OCI-LY7 (cell line): Measurements from ENCODE around the gene NCAM2. TPM values are rescaled to one million over a fixed set of nuclear protein-coding genes. Genes with fewer than 3 reads are reported as not detected.

ENCODE experiments used
- BruUV-seq: library from RNA; stranded (reverse); fragments of 400-500 nt; replicated peaks from 2 replicates; lab custom pipeline; 2021; lab: Mats Ljungman, UMichigan
- CTCF ChIA-PET: fragments of 300-600 bp; sonication (Branson Sonifier 250); formaldehyde crosslinking; loops from one replicate; lab custom pipeline; 2022; ENCODE audit warnings: antibody characterized with exemption; ENCODE audit not compliant: unreplicated experiment; lab: Charles Lee
- POLR2A ChIA-PET: fragments of 300-600 bp; sonication (Branson Sonifier 250); formaldehyde crosslinking; loops from one replicate; lab custom pipeline; 2022; ENCODE audit warnings: antibody characterized with exemption; lab: Charles Lee
- DNase-seq: peaks from one replicate; pipeline ENCODE4 v3.0.0-alpha.2; 2015; ENCODE audit warnings: low spot score
- H2AFZ ChIP-seq: fragments of 200-600 bp; sonication (generic), shearing (Covaris generic); 2 replicates; pipeline ENCODE4 v1.6.1; 2014; ENCODE audit warnings: mild to moderate bottlenecking, antibody characterized with exemption, low read length, moderate library complexity
- H3K27ac ChIP-seq: fragments of 200-600 bp; sonication (generic); 2 replicates; pipeline ENCODE4 v1.5.1; 2014; ENCODE audit warnings: mixed run types, low read depth, mild to moderate bottlenecking, moderate library complexity, low read length, inconsistent platforms; ENCODE audit not compliant: poor library complexity, severe bottlenecking
- H3K36me3 ChIP-seq: fragments of 200-600 bp; sonication (generic); 2 replicates; pipeline ENCODE4 v1.6.1; 2014; ENCODE audit warnings: mild to moderate bottlenecking, antibody characterized with exemption, low read length, moderate library complexity, mixed read lengths; ENCODE audit not compliant: insufficient read depth
- H3K4me1 ChIP-seq: fragments of 200-600 bp; sonication (generic); 2 replicates; pipeline ENCODE4 v1.5.1; 2014; ENCODE audit warnings: mild to moderate bottlenecking, low read length; ENCODE audit not compliant: insufficient read depth, poor library complexity, severe bottlenecking
- H3K4me2 ChIP-seq: fragments of 200-600 bp; sonication (generic); 2 replicates; pipeline ENCODE4 v1.6.1; 2014; ENCODE audit warnings: mild to moderate bottlenecking, low read length
- H3K4me3 ChIP-seq: fragments of 200-600 bp; sonication (generic); 2 replicates; pipeline ENCODE4 v1.5.1; 2014; ENCODE audit warnings: mild to moderate bottlenecking, low read depth, low read length; ENCODE audit not compliant: poor library complexity, severe bottlenecking
- H3K79me2 ChIP-seq: fragments of 200-600 bp; sonication (generic); 2 replicates; pipeline ENCODE4 v1.6.1; 2016; ENCODE audit warnings: low read depth, mild to moderate bottlenecking, low read length, moderate library complexity, mixed read lengths; ENCODE audit not compliant: insufficient read depth
- H3K9me2 ChIP-seq: fragments of 200-600 bp; sonication (generic); 2 replicates; pipeline ENCODE4 v1.6.1; 2016; ENCODE audit warnings: mild to moderate bottlenecking, low read length, mixed read lengths; ENCODE audit not compliant: insufficient read depth
- H3K9me3 ChIP-seq: fragments of 200-600 bp; sonication (generic); 2 replicates; pipeline ENCODE4 v1.6.1; 2014; ENCODE audit warnings: mild to moderate bottlenecking, mixed run types, low read length, mixed read lengths
- H4K20me1 ChIP-seq: fragments of 200-600 bp; sonication (generic); 2 replicates; pipeline ENCODE4 v1.6.1; 2014; ENCODE audit warnings: mild to moderate bottlenecking, antibody characterized with exemption, low read length, moderate library complexity, mixed read lengths; ENCODE audit not compliant: insufficient read depth
- EZH2phosphoT487 ChIP-seq: fragments of 200-600 bp; sonication (generic); IDR thresholded peaks from 2 replicates; pipeline ENCODE4 v1.6.1; 2018; ENCODE audit warnings: low read depth, borderline replicate concordance, mild to moderate bottlenecking, mixed run types, antibody characterized with exemption, low read length, moderate library complexity, mixed read lengths
- intact Hi-C: fragments of 100-400 bp; cut with micrococcal nuclease; formaldehyde crosslinking; loops from one replicate; pipeline ENCODE4 v1.10.0; 2022; ENCODE audit not compliant: unreplicated experiment
- total RNA-seq, 2 experiments: library from RNA; depleted of rRNA in 1 of 2; stranded (reverse); fragments of >200 nt in 1 of 2; shearing (Covaris generic) in 1 of 2; gene quantifications; 2 replicates each; pipeline ENCODE4 v1.2.3, GENCODE V29; 2014 to 2022
- TF ChIP-seq, protein P1 (sequence below): fragments of 200-600 bp; sonication (generic); conservative IDR thresholded peaks from 2 replicates; pipeline ENCODE4 v1.5.1; 2014; ENCODE audit warnings: mild to moderate bottlenecking, antibody characterized with exemption, low read length, moderate library complexity, mixed read lengths

Gene NCAM2
- total RNA-seq, 2 experiments from 2014 or later, result not detected

- Histone ChIP-seq H3K36me3 (no peaks in the 10 kb centered on the region), H3K4me1 (no peaks in the 10 kb centered on the region), H3K9me2 (no peaks in the 10 kb centered on the region), H2AFZ (no peak overlapping the region), H3K4me3 (no peak overlapping the region), H4K20me1 (no peaks in the 10 kb centered on the region), H3K4me2 (no peak overlapping the region), H3K79me2 (no peaks in the 10 kb centered on the region), H3K27ac (no peak overlapping the region), H3K9me3 (peaks cover 23% of the 10 kb centered on the region)
- TF ChIP-seq, protein P1, sequence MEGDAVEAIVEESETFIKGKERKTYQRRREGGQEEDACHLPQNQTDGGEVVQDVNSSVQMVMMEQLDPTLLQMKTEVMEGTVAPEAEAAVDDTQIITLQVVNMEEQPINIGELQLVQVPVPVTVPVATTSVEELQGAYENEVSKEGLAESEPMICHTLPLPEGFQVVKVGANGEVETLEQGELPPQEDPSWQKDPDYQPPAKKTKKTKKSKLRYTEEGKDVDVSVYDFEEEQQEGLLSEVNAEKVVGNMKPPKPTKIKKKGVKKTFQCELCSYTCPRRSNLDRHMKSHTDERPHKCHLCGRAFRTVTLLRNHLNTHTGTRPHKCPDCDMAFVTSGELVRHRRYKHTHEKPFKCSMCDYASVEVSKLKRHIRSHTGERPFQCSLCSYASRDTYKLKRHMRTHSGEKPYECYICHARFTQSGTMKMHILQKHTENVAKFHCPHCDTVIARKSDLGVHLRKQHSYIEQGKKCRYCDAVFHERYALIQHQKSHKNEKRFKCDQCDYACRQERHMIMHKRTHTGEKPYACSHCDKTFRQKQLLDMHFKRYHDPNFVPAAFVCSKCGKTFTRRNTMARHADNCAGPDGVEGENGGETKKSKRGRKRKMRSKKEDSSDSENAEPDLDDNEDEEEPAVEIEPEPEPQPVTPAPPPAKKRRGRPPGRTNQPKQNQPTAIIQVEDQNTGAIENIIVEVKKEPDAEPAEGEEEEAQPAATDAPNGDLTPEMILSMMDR, result no peak
- no peak for TF ChIP-seq EZH2phosphoT487
- no peak for DNase-seq
- POLR2A ChIA-PET, result no interaction called here
- CTCF ChIA-PET, result no interaction called here
- intact Hi-C loops, result no loop called here
- no TSS peak for BruUV-seq
Observed at GRCh38 chr21:21406921-21407320, 408.7 kb downstream of the NCAM2 start.

DNA sequence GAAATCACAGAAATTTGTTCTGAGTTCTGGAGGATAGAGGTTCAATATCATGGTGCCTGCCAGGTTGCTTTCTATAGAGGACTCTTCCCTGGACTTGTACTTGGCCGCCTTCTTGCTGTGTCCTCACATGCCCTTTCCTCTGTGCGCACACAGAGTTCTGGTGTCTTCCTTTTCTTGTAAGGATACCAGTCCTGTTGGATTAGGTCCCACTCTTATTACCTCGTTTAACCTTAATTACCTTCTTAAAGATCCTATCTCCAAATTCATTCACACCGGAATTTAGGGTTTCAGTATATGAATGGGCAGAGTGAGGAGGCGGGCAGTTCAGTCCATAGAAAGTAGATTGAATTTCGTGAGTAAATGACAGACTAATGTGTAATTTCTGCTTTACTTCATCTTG, 413.9 kb downstream of the NCAM2 start:
- no peaks in the 10 kb centered on the region for H3K79me2 ChIP-seq
- intact Hi-C loops, result no loop called here
- H4K20me1 ChIP-seq, result no peaks in the 10 kb centered on the region
- CTCF ChIA-PET, result no interaction called here
- no peak overlapping the region for H3K27ac ChIP-seq
- no peaks in the 10 kb centered on the region for H3K4me1 ChIP-seq
- H3K4me3 ChIP-seq, result no peak overlapping the region
- POLR2A ChIA-PET, result interaction anchor here (1.5 kb wide), 1 partner anchor 12 kb away, joined by 3 read pairs; no protein-coding TSS in a partner anchor
- no peak overlapping the region for H3K4me2 ChIP-seq
- H3K36me3 ChIP-seq, result no peaks in the 10 kb centered on the region
- no TSS peak for BruUV-seq
- TF ChIP-seq EZH2phosphoT487, result no peak
- TF ChIP-seq, protein P1, result no peak
- H3K9me2 ChIP-seq, result no peaks in the 10 kb centered on the region
- peaks cover 23% of the 10 kb centered on the region for H3K9me3 ChIP-seq
- no peak for DNase-seq
- H2AFZ ChIP-seq, result no peak overlapping the region

DNA sequence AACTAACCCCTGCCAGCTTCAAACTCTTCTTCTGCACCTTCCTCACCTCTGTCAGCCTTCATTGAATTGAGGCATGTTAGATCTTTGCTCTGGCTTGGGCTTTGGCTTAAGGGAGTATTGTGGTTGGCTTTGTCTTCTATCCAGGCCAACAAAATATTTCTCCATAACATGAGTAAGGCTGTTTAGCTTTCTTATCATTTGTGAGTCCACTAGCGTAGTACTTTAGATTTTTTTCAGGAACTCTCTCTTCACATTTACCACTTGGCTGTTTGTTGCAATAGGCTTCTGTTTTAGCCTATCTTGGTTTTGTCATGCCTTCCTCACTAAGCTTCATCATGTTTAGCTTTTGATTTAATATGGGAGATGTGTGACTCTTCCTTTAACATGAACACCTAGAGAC, 417.5 kb downstream of the NCAM2 start:
- Histone ChIP-seq H3K4me1 (no peaks in the 10 kb centered on the region), H3K4me3 (no peak overlapping the region), H3K27ac (no peak overlapping the region), H3K4me2 (no peak overlapping the region), H3K79me2 (no peaks in the 10 kb centered on the region), H2AFZ (no peak overlapping the region), H3K9me2 (no peaks in the 10 kb centered on the region), H4K20me1 (no peaks in the 10 kb centered on the region), H3K36me3 (no peaks in the 10 kb centered on the region), H3K9me3 (peaks cover 27% of the 10 kb centered on the region; the same call in 1 of the 2 replicates)
- intact Hi-C loops, result no loop called here
- no TSS peak for BruUV-seq
- no peak for DNase-seq
- POLR2A ChIA-PET, result no interaction called here
- CTCF ChIA-PET, result no interaction called here
- TF ChIP-seq, protein P1, result no peak
- TF ChIP-seq EZH2phosphoT487, result no peak
